CMK (cell line): ENCODE results near the gene MBD5.

Experiments used
- DNase-seq: peaks from one replicate; pipeline ENCODE4 v3.0.0-alpha.2; 2010; ENCODE audit warnings: low read depth

Gene MBD5

GRCh38 chr2:148479398-148479797 is 458.5 kb downstream of the MBD5 start:
- DNase-seq, result no peak

GRCh38 chr2:148483665-148484064 is 462.8 kb downstream of the MBD5 start:
- DNase-seq, result no peak

GRCh38 chr2:148484066-148484465 is 463.2 kb downstream of the MBD5 start:
- no peak for DNase-seq

GRCh38 chr2:148486655-148487054 is 465.8 kb downstream of the MBD5 start:
- DNase-seq, result no peak

- DNase-seq, result no peak
Observed at GRCh38 chr2:148487439-148487838, 466.5 kb downstream of the MBD5 start.

- no peak for DNase-seq
Observed at GRCh38 chr2:148490840-148491439, 470.0 kb downstream of the MBD5 start.

GRCh38 chr2:148493822-148494563 is 473.1 kb downstream of the MBD5 start:
- no peak for DNase-seq

GRCh38 chr2:148495586-148495985 is 474.7 kb downstream of the MBD5 start:
- no peak for DNase-seq

- peak; percentile 45 for DNase-seq
Observed at GRCh38 chr2:148501545-148501944, 480.7 kb downstream of the MBD5 start.

- no peak for DNase-seq
Observed at GRCh38 chr2:148503516-148503915, 482.6 kb downstream of the MBD5 start.

GRCh38 chr2:148507970-148508369 is 487.1 kb downstream of the MBD5 start:
- DNase-seq, result no peak

GRCh38 chr2:148508878-148509287 is 488.0 kb downstream of the MBD5 start:
- DNase-seq, result no peak

- peak; percentile 24 for DNase-seq
Observed at GRCh38 chr2:148509288-148509902, 488.5 kb downstream of the MBD5 start.

- no peak for DNase-seq
Observed at GRCh38 chr2:148511883-148512282, 491.0 kb downstream of the MBD5 start.

- DNase-seq, result no peak
Observed at GRCh38 chr2:148512501-148512900, 491.6 kb downstream of the MBD5 start.

GRCh38 chr2:148513427-148513826 is 492.5 kb downstream of the MBD5 start:
- no peak for DNase-seq

GRCh38 chr2:148515120-148515519 is 494.2 kb downstream of the MBD5 start:
- no peak for DNase-seq

GRCh38 chr2:148515976-148516375 is 495.1 kb downstream of the MBD5 start:
- no peak for DNase-seq

- no peak for DNase-seq
Observed at GRCh38 chr2:148517296-148517695, 496.4 kb downstream of the MBD5 start.

GRCh38 chr2:148517822-148518221 is 496.9 kb downstream of the MBD5 start:
- DNase-seq, result no peak

GRCh38 chr2:148519013-148519412 is 498.1 kb downstream of the MBD5 start:
- no peak for DNase-seq

GRCh38 chr2:148521181-148521580 is 500.3 kb downstream of the MBD5 start:
- DNase-seq, result no peak

GRCh38 chr2:148523315-148523714 is 502.4 kb downstream of the MBD5 start:
- DNase-seq, result no peak
